CD14-positive monocyte (primary cell): ENCODE results near the gene VILL. TPM values are rescaled to one million over a fixed set of nuclear protein-coding genes. Genes with fewer than 3 reads are reported as not detected.

Experiments
- DNase-seq, 3 donors: peaks; one replicate each; pipeline ENCODE4 v3.0.0-alpha.2; 2011 to 2022
- H2AFZ ChIP-seq: 2 replicates; pipeline ENCODE4 v1.6.0; 2012; ENCODE audit warnings: mild to moderate bottlenecking, low read depth, low read length, inconsistent platforms; ENCODE audit not compliant: insufficient read depth, poor library complexity, severe bottlenecking
- H3K27ac ChIP-seq, 2 donors: 1 replicate in 1 of 2; 2 replicates in 1 of 2; pipeline ENCODE4 v1.5.1; 2012 to 2013; ENCODE audit warnings: low read length in 2 of 2, control low read depth in 1 of 2, inconsistent platforms in 1 of 2, low read depth in 1 of 2, mild to moderate bottlenecking in 1 of 2
- H3K27me3 ChIP-seq, 2 donors: one replicate each; pipeline versions ENCODE4 v1.6.0 to v1.6.1; 2011 to 2013; ENCODE audit warnings: low read length in 2 of 2; ENCODE audit not compliant: control insufficient read depth in 2 of 2, insufficient read depth in 2 of 2
- H3K36me3 ChIP-seq, 2 donors: replicated peaks in 1 of 2; 1 replicate in 1 of 2; 2 replicates in 1 of 2; pipeline versions ENCODE4 v1.5.1 to v1.6.1; 2012 to 2013; ENCODE audit warnings: low read length in 2 of 2, control low read depth in 1 of 2, inconsistent platforms in 1 of 2, mild to moderate bottlenecking in 1 of 2; ENCODE audit not compliant: insufficient read depth in 2 of 2, control insufficient read depth in 1 of 2
- H3K4me1 ChIP-seq, 2 donors: 1 replicate in 1 of 2; 2 replicates in 1 of 2; pipeline versions ENCODE4 v1.5.1 to v1.6.1; 2012 to 2013; ENCODE audit warnings: low read length in 2 of 2, control low read depth in 1 of 2, inconsistent platforms in 1 of 2, mild to moderate bottlenecking in 1 of 2, moderate library complexity in 1 of 2; ENCODE audit not compliant: insufficient read depth in 2 of 2, control insufficient read depth in 1 of 2
- H3K4me2 ChIP-seq: replicated peaks from 2 replicates; pipeline ENCODE3; 2012; ENCODE audit warnings: low read length, moderate library complexity, mild to moderate bottlenecking; ENCODE audit not compliant: poor library complexity, severe bottlenecking; ENCODE audit errors: extremely low read depth
- H3K4me3 ChIP-seq, 3 experiments: fragments of 200-600 bp in 1 of 3; sonication (generic) in 1 of 3; replicated peaks in 1 of 3; 1 replicate in 2 of 3; 2 replicates in 1 of 3; pipeline ENCODE4 v1.5.1; 2011 to 2013; ENCODE audit warnings: low read length in 3 of 3, mild to moderate bottlenecking in 3 of 3, control low read depth in 2 of 3, low read depth in 2 of 3, inconsistent platforms in 1 of 3, moderate library complexity in 1 of 3
- H3K79me2 ChIP-seq: 2 replicates; pipeline ENCODE4 v1.6.0; 2012; ENCODE audit warnings: mild to moderate bottlenecking, control low read depth, inconsistent platforms, low read length, moderate library complexity; ENCODE audit not compliant: insufficient read depth
- H3K9ac ChIP-seq: 2 replicates; pipeline ENCODE4 v1.6.0; 2017; ENCODE audit warnings: low read length, mild to moderate bottlenecking; ENCODE audit not compliant: insufficient read depth, poor library complexity, severe bottlenecking
- H3K9me3 ChIP-seq, 2 donors: replicated peaks in 1 of 2; 1 replicate in 1 of 2; 2 replicates in 1 of 2; pipeline versions ENCODE4 v1.5.1 to v1.6.1; 2012 to 2013; ENCODE audit warnings: low read length in 2 of 2, control low read depth in 1 of 2; ENCODE audit not compliant: control insufficient read depth in 1 of 2, insufficient read depth in 1 of 2
- H4K20me1 ChIP-seq: 2 replicates; pipeline ENCODE4 v1.6.0; 2012; ENCODE audit warnings: mild to moderate bottlenecking, low read length, control low read depth, moderate library complexity; ENCODE audit not compliant: insufficient read depth
- H3K27ac Mint-ChIP-seq, 7 donors: one replicate each; pipeline ENCODE4 v1.8.0; 2020; ENCODE audit warnings: mild to moderate bottlenecking in 7 of 7, mixed read lengths in 7 of 7, moderate library complexity in 6 of 7, inconsistent platforms in 2 of 7
- H3K27me3 Mint-ChIP-seq, 3 donors: one replicate each; pipeline ENCODE4 v1.8.0; 2021 to 2022; ENCODE audit warnings: low read depth in 3 of 3, mild to moderate bottlenecking in 3 of 3, mixed read lengths in 3 of 3, moderate library complexity in 3 of 3, inconsistent platforms in 1 of 3
- H3K36me3 Mint-ChIP-seq, 2 donors: one replicate each; pipeline ENCODE4 v1.8.0; 2020; ENCODE audit warnings: mixed read lengths in 2 of 2, inconsistent platforms in 1 of 2, mild to moderate bottlenecking in 1 of 2
- H3K4me1 Mint-ChIP-seq: one replicate; pipeline ENCODE4 v1.8.0; 2020; ENCODE audit warnings: mild to moderate bottlenecking, mixed read lengths
- H3K4me3 Mint-ChIP-seq, 2 donors: one replicate each; pipeline ENCODE4 v1.8.0; 2020; ENCODE audit warnings: mild to moderate bottlenecking in 2 of 2, mixed read lengths in 2 of 2, moderate library complexity in 1 of 2
- H3K9me3 Mint-ChIP-seq, 7 donors: one replicate each; pipeline ENCODE4 v1.8.0; 2020 to 2022; ENCODE audit warnings: mixed read lengths in 7 of 7, mild to moderate bottlenecking in 6 of 7, moderate library complexity in 6 of 7, inconsistent platforms in 2 of 7
- CTCF ChIP-seq: fragments of 200-600 bp; IDR thresholded peaks from one replicate; pipeline ENCODE4 v1.8.0; 2022; ENCODE audit warnings: antibody characterized with exemption, mild to moderate bottlenecking
- WGBS: methylation state at CpG from one replicate; pipeline ENCODE4 v1.1.5; 2013; ENCODE audit warnings: missing lambda C conversion rate; ENCODE audit not compliant: insufficient coverage; 5-methylcytosine and 5-hydroxymethylcytosine counted together
- intact Hi-C, 2 donors: fragments of 100-400 bp; cut with micrococcal nuclease; formaldehyde crosslinking; loops; one replicate each; pipeline versions ENCODE4 v1.15.0 to v1.15.1; 2023
- polyA plus RNA-seq, 3 donors: library from polyadenylated mRNA; depleted of rRNA in 1 of 3; unstranded in 2 of 3; stranded (reverse) in 1 of 3; fragments of 300-500 nt in 2 of 3; fragments of >200 nt in 1 of 3; fragmentation: Illumina TruSeq in 2 of 3; gene quantifications; 1 replicate in 2 of 3; 2 replicates in 1 of 3; pipeline ENCODE4 v1.2.3, GENCODE V29; 2012 to 2021

The VILL gene
- polyA plus RNA-seq, 3 donors = 4.4 to 29.1 (median 7.4) TPM

- no peak for TF ChIP-seq CTCF
- no peak overlapping the region for H3K9ac ChIP-seq
- no peak overlapping the region for H2AFZ ChIP-seq
- Mint-ChIP-seq H3K4me3 (no peak overlapping the region), H3K9me3 (no peaks in the 10 kb centered on the region), H3K4me1 (peaks cover 21% of the 10 kb centered on the region), H3K27ac (peak overlapping the region in 3 of 7 donors; percentile 9 to 64 (median 47)), H3K36me3 (peaks cover 56 to 79% of the 10 kb centered on the region in 2 donors), H3K27me3 (peaks cover 0 to 4% (median 2%) of the 10 kb centered on the region in 3 donors)
- no peak for DNase-seq
- no peak overlapping the region for H3K27ac ChIP-seq
- H3K27me3 ChIP-seq = no peaks in the 10 kb centered on the region
- intact Hi-C loops = no loop called here
- peaks cover 65 to 85% of the 10 kb centered on the region in 2 donors for H3K36me3 ChIP-seq
- peaks cover 6 to 20% of the 10 kb centered on the region in 2 donors for H3K4me1 ChIP-seq
- no peaks in the 10 kb centered on the region for H3K79me2 ChIP-seq
- WGBS = 100% methylated on average over 7 of the region's 15 CpGs
- no peaks in the 10 kb centered on the region for H3K9me3 ChIP-seq
- H3K4me3 ChIP-seq = no peak overlapping the region
- H4K20me1 ChIP-seq = no peaks in the 10 kb centered on the region
- no peak overlapping the region for H3K4me2 ChIP-seq
Measured at GRCh38 chr3:38005076-38006020, 14.8 kb downstream of the VILL start.

DNA sequence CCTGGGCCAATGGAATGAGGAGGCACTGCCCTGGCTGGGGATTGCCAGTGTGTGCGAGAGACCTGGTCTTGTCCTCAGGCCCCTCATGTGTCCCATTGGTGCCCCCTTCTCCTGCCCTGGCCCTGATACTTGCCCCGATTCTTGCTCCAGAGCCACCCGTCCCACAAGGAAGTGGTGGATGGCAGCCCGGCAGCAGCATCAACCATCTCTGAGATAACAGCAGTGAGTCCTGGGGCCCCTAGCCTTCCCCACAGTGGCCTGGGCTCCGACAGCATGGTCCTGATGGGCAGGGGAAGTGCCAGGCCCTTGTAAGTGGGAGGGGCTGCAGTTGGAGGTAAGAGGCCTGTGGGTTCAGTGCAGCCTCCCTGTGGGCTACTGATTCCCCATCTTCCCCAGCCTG is 15.4 kb downstream of the VILL start:
- no peak overlapping the region for H3K4me2 ChIP-seq
- peaks cover 0 to 4% (median 2%) of the 10 kb centered on the region in 3 donors for H3K27me3 Mint-ChIP-seq
- no peaks in the 10 kb centered on the region for H3K9me3 ChIP-seq
- peaks cover 51 to 74% of the 10 kb centered on the region in 2 donors for H3K36me3 Mint-ChIP-seq
- H3K4me3 Mint-ChIP-seq = no peak overlapping the region
- H3K9me3 Mint-ChIP-seq = no peaks in the 10 kb centered on the region
- TF ChIP-seq CTCF = no peak
- H4K20me1 ChIP-seq = no peaks in the 10 kb centered on the region
- intact Hi-C loops = no loop called here
- no peak overlapping the region for H3K9ac ChIP-seq
- peaks cover 7 to 22% of the 10 kb centered on the region in 2 donors for H3K4me1 ChIP-seq
- peaks cover 63 to 78% of the 10 kb centered on the region in 2 donors for H3K36me3 ChIP-seq
- no peak overlapping the region for H2AFZ ChIP-seq
- no peaks in the 10 kb centered on the region for H3K79me2 ChIP-seq
- no peak overlapping the region for H3K27ac ChIP-seq
- 97% methylated on average over 5 of the region's 5 CpGs for WGBS
- H3K27ac Mint-ChIP-seq = peak overlapping the region in 3 of 7 donors; percentile 7 to 30 (median 10)
- H3K27me3 ChIP-seq = no peaks in the 10 kb centered on the region
- peaks cover 25% of the 10 kb centered on the region for H3K4me1 Mint-ChIP-seq
- H3K4me3 ChIP-seq = no peak overlapping the region
- no peak for DNase-seq
